Activated T-cell treated with anti-CD3 and anti-CD28 coated beads, Interleukin-2, amount 50 U/mL, for 4 hours (primary cell): ENCODE measurements around the gene NGB. TPM values are rescaled to one million over a fixed set of nuclear protein-coding genes. Genes with fewer than 3 reads are reported as not detected.
"Not testable (repeated sequence)": the region's sequence is repeated elsewhere in the genome, so short reads cannot be mapped to it uniquely, and the experiment has no call there.

ENCODE experiments used
- ATAC-seq, 2 donors: fragments of 200-7000 bp; cut with Tn5 transposase; one replicate each; pipeline ENCODE4 v1.10.0; 2021
- DNase-seq: peaks from one replicate; pipeline ENCODE4 v3.0.0-alpha.2; 2020
- H3K27me3 Mint-ChIP-seq: one replicate; pipeline ENCODE4 v1.8.0; 2021; ENCODE audit warnings: low read depth, mixed read lengths
- H3K36me3 Mint-ChIP-seq: one replicate; pipeline ENCODE4 v1.8.0; 2022; ENCODE audit warnings: mixed read lengths; ENCODE audit not compliant: insufficient read depth
- H3K4me1 Mint-ChIP-seq: one replicate; pipeline ENCODE4 v1.8.0; 2021; ENCODE audit warnings: low read depth, mixed read lengths
- H3K4me3 Mint-ChIP-seq: one replicate; pipeline ENCODE4 v1.8.0; 2021; ENCODE audit warnings: mild to moderate bottlenecking, moderate library complexity, mixed read lengths
- H3K9me3 Mint-ChIP-seq: one replicate; pipeline ENCODE4 v1.8.0; 2021; ENCODE audit warnings: mixed read lengths
- total RNA-seq, 3 donors: library from RNA; stranded (reverse); gene quantifications; one replicate each; pipeline ENCODE4 v1.2.1, GENCODE V29; 2021

Gene NGB
- total RNA-seq, 3 donors from 2014 or later, result not detected

DNA sequence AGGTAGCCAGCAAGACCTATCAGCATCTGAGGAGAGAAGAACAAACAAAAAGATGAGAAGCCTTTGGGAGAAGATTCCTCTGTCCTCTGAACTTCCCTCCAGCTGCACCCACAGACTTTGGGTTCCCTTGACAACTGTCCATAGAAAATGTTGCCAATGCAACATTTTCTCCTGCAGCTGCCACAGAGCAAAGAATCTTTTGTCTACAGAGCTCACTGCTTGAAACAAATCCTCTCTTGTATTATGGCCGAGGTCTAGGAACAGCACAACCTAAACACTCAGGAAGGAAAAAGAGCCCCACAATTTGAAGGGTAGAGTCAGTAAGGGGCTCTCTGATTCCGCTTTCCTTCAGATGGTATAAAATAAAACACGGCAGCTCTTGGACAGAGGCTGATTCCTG, 35.4 kb upstream of the NGB start:
- ATAC-seq (no peak), DNase-seq (no peak)
- H3K9me3 Mint-ChIP-seq, result no peaks in the 10 kb centered on the region
- peaks cover 17% of the 10 kb centered on the region for H3K4me1 Mint-ChIP-seq
- peaks cover 10% of the 10 kb centered on the region for H3K36me3 Mint-ChIP-seq
- no peaks in the 10 kb centered on the region for H3K27me3 Mint-ChIP-seq
- H3K4me3 Mint-ChIP-seq, result no peak overlapping the region

DNA sequence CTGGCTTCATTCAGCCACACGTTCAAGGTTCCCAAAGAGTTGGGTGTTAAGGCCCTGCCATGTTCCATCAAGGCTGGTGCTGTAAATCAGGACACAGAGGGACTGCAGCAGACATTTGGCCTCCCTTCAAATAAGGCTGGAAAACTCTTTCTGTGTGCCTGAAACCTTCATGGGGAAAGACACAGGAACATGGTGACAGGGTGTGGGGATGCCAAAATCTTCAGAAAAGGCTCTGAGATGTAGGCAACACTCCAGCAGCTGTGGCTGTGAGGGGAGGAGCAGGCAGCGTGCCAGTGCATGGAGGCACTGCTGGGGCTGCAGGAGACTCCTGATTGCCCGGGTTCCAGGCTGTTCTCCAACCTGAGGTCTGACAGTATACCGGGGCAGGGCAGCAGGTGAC, 34.7 kb upstream of the NGB start:
- Mint-ChIP-seq H3K9me3 (no peaks in the 10 kb centered on the region), H3K4me1 (peaks cover 17% of the 10 kb centered on the region), H3K4me3 (no peak overlapping the region), H3K36me3 (peaks cover 10% of the 10 kb centered on the region), H3K27me3 (no peaks in the 10 kb centered on the region)
- no peak for ATAC-seq
- DNase-seq, result no peak

- Mint-ChIP-seq H3K4me3 (peak overlapping the region; percentile 0), H3K9me3 (no peaks in the 10 kb centered on the region), H3K36me3 (peaks cover 15% of the 10 kb centered on the region), H3K27me3 (no peaks in the 10 kb centered on the region), H3K4me1 (peaks cover 15% of the 10 kb centered on the region)
- DNase-seq (no peak), ATAC-seq (peak; percentile 69)
Observed at GRCh38 chr14:77303417-77304156, 32.6 kb upstream of the NGB start.

DNA sequence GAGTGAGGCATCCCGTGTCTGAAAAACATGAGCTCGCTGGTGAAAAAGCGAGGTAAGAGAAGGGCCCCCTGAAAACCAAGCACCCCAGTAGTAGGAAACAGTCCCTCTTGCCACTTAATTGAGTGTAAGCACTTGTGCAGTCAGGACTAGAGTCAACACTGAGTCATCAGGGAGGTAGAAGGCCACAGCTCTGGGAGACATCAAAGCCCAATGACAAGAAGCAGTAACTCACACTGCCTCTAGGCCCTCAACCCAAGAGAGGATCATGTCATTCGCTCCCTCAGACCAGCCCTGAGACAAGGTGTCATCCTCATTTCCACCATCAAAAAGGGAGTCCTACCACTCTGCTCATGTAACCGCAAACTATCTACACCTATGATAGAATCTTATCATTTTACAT, 31.9 kb upstream of the NGB start:
- H3K4me3 Mint-ChIP-seq, result no peak overlapping the region
- H3K27me3 Mint-ChIP-seq, result no peaks in the 10 kb centered on the region
- ATAC-seq (peak; percentile 91), DNase-seq (no peak)
- H3K36me3 Mint-ChIP-seq, result peaks cover 21% of the 10 kb centered on the region
- H3K9me3 Mint-ChIP-seq, result no peaks in the 10 kb centered on the region
- H3K4me1 Mint-ChIP-seq, result peaks cover 15% of the 10 kb centered on the region

- no peaks in the 10 kb centered on the region for H3K27me3 Mint-ChIP-seq
- peaks cover 30% of the 10 kb centered on the region for H3K36me3 Mint-ChIP-seq
- H3K4me3 Mint-ChIP-seq, result no peak overlapping the region
- peaks cover 15% of the 10 kb centered on the region for H3K4me1 Mint-ChIP-seq
- ATAC-seq (no peak), DNase-seq (peak; percentile 35)
- H3K9me3 Mint-ChIP-seq, result no peaks in the 10 kb centered on the region
Observed at GRCh38 chr14:77301103-77301502, 30.1 kb upstream of the NGB start.

- no peak for DNase-seq
- ATAC-seq, result no peak
- Mint-ChIP-seq H3K36me3 (peaks cover 34% of the 10 kb centered on the region), H3K9me3 (no peaks in the 10 kb centered on the region), H3K4me1 (peaks cover 15% of the 10 kb centered on the region), H3K27me3 (no peaks in the 10 kb centered on the region), H3K4me3 (no peak overlapping the region)
Observed at GRCh38 chr14:77299771-77300170, 28.8 kb upstream of the NGB start.

DNA sequence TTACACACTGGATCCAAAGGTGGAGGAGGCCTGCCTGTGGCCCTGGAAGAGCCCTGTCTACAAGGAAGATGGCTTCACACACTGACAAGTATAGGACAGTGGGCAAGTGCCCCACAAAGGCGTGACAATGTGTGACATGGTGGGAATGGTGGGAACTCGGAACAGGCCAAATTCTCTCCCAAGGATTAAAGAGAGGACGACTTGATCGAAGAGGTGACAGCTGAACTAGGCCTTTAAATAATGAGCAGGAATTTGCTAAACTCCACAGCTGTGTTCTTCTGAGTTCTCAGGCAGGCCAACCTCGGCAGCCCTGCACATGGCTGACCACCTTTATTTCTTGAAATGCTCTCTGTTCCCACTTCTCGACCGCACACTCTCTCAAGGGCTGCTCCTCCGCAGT, 25.9 kb upstream of the NGB start:
- ATAC-seq, result no peak
- Mint-ChIP-seq H3K27me3 (no peaks in the 10 kb centered on the region), H3K4me1 (no peaks in the 10 kb centered on the region), H3K36me3 (peaks cover 35% of the 10 kb centered on the region), H3K4me3 (no peak overlapping the region), H3K9me3 (no peaks in the 10 kb centered on the region)
- no peak for DNase-seq

GRCh38 chr14:77296155-77296554, 25.1 kb upstream of the NGB start:
- ATAC-seq, result no peak

DNA sequence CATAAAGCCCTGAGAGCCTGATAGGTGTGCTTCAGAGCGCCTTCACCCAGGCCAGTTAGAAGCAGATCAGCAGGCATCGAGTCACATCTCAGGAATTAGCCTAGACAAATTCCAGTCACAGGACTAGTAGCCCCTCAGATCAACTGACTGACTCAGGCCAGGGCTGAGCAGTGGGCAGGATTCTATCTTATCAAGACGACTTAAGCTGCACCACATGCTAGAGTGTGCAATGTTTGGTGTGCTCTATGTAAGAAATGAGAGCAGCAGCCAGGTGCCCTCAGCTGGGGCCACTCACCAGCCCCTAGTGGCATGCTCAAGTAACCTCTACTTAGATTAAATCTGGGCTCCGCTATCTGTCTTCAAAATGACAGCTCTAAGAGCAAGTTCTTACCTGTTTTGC, 19.7 kb upstream of the NGB start:
- ATAC-seq, result no peak
- H3K27me3 Mint-ChIP-seq, result no peaks in the 10 kb centered on the region
- H3K9me3 Mint-ChIP-seq, result no peaks in the 10 kb centered on the region
- H3K4me1 Mint-ChIP-seq, result no peaks in the 10 kb centered on the region
- no peak overlapping the region for H3K4me3 Mint-ChIP-seq
- no peak for DNase-seq
- H3K36me3 Mint-ChIP-seq, result peaks cover 25% of the 10 kb centered on the region

More at GRCh38 chr14:77296155-77296554, 25.1 kb upstream of the NGB start:
- H3K27me3 Mint-ChIP-seq, result no peaks in the 10 kb centered on the region
- H3K4me3 Mint-ChIP-seq, result no peak overlapping the region
- H3K36me3 Mint-ChIP-seq, result peaks cover 35% of the 10 kb centered on the region
- DNase-seq, result no peak
- H3K9me3 Mint-ChIP-seq, result no peaks in the 10 kb centered on the region
- no peaks in the 10 kb centered on the region for H3K4me1 Mint-ChIP-seq

GRCh38 chr14:77286576-77286975, 15.6 kb upstream of the NGB start:
- DNase-seq, result no peak
- Mint-ChIP-seq H3K27me3 (no peaks in the 10 kb centered on the region), H3K36me3 (peaks cover 37% of the 10 kb centered on the region), H3K4me3 (no peak overlapping the region), H3K9me3 (no peaks in the 10 kb centered on the region), H3K4me1 (no peaks in the 10 kb centered on the region)
- no peak for ATAC-seq

DNA sequence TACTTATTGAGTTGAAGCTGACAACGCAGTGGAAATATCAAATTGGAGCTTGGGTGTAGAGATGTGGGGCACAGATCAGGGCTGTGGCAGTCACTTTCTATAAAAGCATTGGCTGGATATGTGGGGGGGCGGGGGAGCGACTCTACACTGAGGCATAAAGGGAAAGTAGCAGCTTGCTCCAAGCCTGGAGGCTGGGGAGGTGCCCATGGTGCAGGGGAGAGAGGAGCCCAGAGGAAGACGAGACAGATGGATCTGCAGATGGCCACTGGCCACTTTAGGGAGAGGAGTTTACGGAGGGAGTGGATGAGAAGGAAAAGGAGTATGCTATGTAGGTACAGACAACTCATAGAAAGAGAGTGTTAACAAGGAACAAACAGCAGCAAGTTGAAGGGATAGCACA, 13.5 kb upstream of the NGB start:
- H3K4me1 Mint-ChIP-seq, result no peaks in the 10 kb centered on the region
- H3K9me3 Mint-ChIP-seq, result no peaks in the 10 kb centered on the region
- DNase-seq (no peak), ATAC-seq (no peak)
- no peak overlapping the region for H3K4me3 Mint-ChIP-seq
- no peaks in the 10 kb centered on the region for H3K27me3 Mint-ChIP-seq
- peaks cover 39% of the 10 kb centered on the region for H3K36me3 Mint-ChIP-seq

- no peak for DNase-seq
- Mint-ChIP-seq H3K4me3 (no peak overlapping the region), H3K4me1 (no peaks in the 10 kb centered on the region), H3K27me3 (no peaks in the 10 kb centered on the region), H3K36me3 (peaks cover 43% of the 10 kb centered on the region), H3K9me3 (no peaks in the 10 kb centered on the region)
- no peak for ATAC-seq
Observed at GRCh38 chr14:77284066-77284465, 13.1 kb upstream of the NGB start.

- no peaks in the 10 kb centered on the region for H3K4me1 Mint-ChIP-seq
- ATAC-seq, result no peak
Observed at GRCh38 chr14:77281852-77282410, 10.9 kb upstream of the NGB start.

DNA sequence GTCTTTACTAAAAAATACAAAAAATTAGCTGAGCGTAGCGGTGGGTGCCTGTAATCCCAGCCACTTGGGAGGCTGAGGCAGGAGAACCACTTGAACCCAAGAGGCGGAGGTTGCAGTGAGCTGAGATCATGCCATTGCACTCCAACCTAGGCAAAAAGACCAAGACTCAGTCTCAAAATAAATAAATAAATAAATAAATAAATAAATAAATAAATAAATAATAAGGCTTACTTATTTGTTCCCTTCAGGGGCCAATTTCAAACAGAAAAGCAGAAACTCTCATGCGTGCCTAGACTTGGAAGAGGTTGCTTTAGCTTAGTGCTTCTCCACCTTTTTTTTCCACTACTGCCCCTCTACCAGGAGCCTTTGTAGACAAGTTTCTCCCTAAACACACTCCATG, 9.9 kb upstream of the NGB start:
- H3K4me1 Mint-ChIP-seq, H3K9me3 Mint-ChIP-seq, DNase-seq, H3K4me3 Mint-ChIP-seq, H3K27me3 Mint-ChIP-seq, ATAC-seq: not testable (repeated sequence)
- peaks cover 35% of the 10 kb centered on the region for H3K36me3 Mint-ChIP-seq

More at GRCh38 chr14:77281852-77282410, 10.9 kb upstream of the NGB start:
- Mint-ChIP-seq H3K4me3 (no peak overlapping the region), H3K36me3 (peaks cover 43% of the 10 kb centered on the region), H3K27me3 (no peaks in the 10 kb centered on the region), H3K9me3 (no peaks in the 10 kb centered on the region)
- DNase-seq, result no peak

GRCh38 chr14:77279719-77280118, 8.7 kb upstream of the NGB start:
- ATAC-seq (no peak), DNase-seq (no peak)
- Mint-ChIP-seq H3K4me3 (no peak overlapping the region), H3K27me3 (no peaks in the 10 kb centered on the region), H3K4me1 (no peaks in the 10 kb centered on the region), H3K9me3 (no peaks in the 10 kb centered on the region), H3K36me3 (peaks cover 25% of the 10 kb centered on the region)
